ENCODE data around the gene GABRP.
"Not testable (repeated sequence)": the region's sequence is repeated elsewhere in the genome, so short reads cannot be mapped to it uniquely, and the experiment has no call there.

Gene GABRP

GRCh38 chr5:170783498-170784247 is at the start of gene GABRP:
Gene GABRP (plus strand): TSS chr5:170783725. CDS start chr5:170788616, 4,891 bp downstream.
- DNase-seq: no peak

GRCh38 chr5:170736966-170737365 is 46.6 kb upstream of the GABRP start:
- no peak for DNase-seq

- no peak for DNase-seq
Measured at GRCh38 chr5:170737591-170737990, 45.9 kb upstream of the GABRP start.

- DNase-seq: no peak
Measured at GRCh38 chr5:170738840-170739239, 44.7 kb upstream of the GABRP start.

GRCh38 chr5:170739446-170739845 is 44.1 kb upstream of the GABRP start:
- DNase-seq: no peak

GRCh38 chr5:170740551-170741205 is 42.8 kb upstream of the GABRP start:
- no peak for DNase-seq

- no peak for DNase-seq
Measured at GRCh38 chr5:170741801-170742200, 41.7 kb upstream of the GABRP start.

- no peak for DNase-seq
Measured at GRCh38 chr5:170743876-170744212, 39.7 kb upstream of the GABRP start.

- DNase-seq: no peak
Measured at GRCh38 chr5:170745481-170746071, 37.9 kb upstream of the GABRP start.

GRCh38 chr5:170746075-170746960 is 37.2 kb upstream of the GABRP start:
- DNase-seq: no peak

- no peak for DNase-seq
Measured at GRCh38 chr5:170746961-170747340, 36.6 kb upstream of the GABRP start.

- no peak for DNase-seq
Measured at GRCh38 chr5:170747357-170747756, 36.2 kb upstream of the GABRP start.

- DNase-seq: no peak
Measured at GRCh38 chr5:170747851-170748250, 35.7 kb upstream of the GABRP start.

- DNase-seq: no peak
Measured at GRCh38 chr5:170748951-170749471, 34.5 kb upstream of the GABRP start.

- no peak for DNase-seq
Measured at GRCh38 chr5:170749911-170750431, 33.6 kb upstream of the GABRP start.

- DNase-seq: no peak
Measured at GRCh38 chr5:170750791-170751190, 32.7 kb upstream of the GABRP start.

GRCh38 chr5:170751631-170752030 is 31.9 kb upstream of the GABRP start:
- DNase-seq: no peak

GRCh38 chr5:170752257-170753215 is 31.0 kb upstream of the GABRP start:
- DNase-seq: no peak

- DNase-seq: no peak
Measured at GRCh38 chr5:170753311-170753710, 30.2 kb upstream of the GABRP start.

GRCh38 chr5:170754508-170754907 is 29.0 kb upstream of the GABRP start:
- not testable (repeated sequence) for DNase-seq

- no peak for DNase-seq
Measured at GRCh38 chr5:170755679-170756456, 27.7 kb upstream of the GABRP start.

All from activated CD4-positive, alpha-beta T cell treated with anti-CD3 and anti-CD28 coated beads, Interleukin-2, amount 50 U/mL, for 4 hours (primary cell).